ENCODE results near the gene ABCC12.

DNA sequence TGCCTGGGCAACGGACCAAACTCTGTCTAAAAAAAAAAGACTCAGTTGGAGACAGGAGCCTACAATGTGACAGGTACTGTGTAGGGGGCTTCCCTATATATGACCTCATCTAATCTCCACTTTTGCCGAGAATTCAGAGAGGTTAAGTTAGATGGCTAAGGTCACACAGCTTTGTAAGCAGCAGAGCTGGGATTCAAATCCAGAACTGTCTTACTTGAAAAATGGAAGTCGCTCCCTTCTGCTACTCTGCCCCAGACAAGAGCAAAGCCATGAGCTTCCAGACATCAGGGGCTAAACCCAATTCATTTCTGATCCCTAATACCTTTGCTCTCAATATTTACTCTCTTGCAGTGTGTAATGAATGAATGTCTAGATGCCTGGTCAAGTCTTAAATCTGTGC lies 41.5 kb upstream of the ABCC12 start:
- TF ChIP-seq POLR2AphosphoS5 (IDR thresholded peaks at IDR 0.05; ENCODE audit: low read depth, low read length): no peak
- no peak for TF ChIP-seq POLR2A (IDR thresholded peaks at IDR 0.05; ENCODE audit: low read depth, low read length)
- TF ChIP-seq TAF1 (IDR thresholded peaks at IDR 0.05; ENCODE audit: low read depth, low read length): no peak
